ENCODE measurements around the gene TTC7B.
"Not testable (repeated sequence)": the region's sequence is repeated elsewhere in the genome, so short reads cannot be mapped to it uniquely, and the experiment has no call there.

Gene TTC7B

DNA sequence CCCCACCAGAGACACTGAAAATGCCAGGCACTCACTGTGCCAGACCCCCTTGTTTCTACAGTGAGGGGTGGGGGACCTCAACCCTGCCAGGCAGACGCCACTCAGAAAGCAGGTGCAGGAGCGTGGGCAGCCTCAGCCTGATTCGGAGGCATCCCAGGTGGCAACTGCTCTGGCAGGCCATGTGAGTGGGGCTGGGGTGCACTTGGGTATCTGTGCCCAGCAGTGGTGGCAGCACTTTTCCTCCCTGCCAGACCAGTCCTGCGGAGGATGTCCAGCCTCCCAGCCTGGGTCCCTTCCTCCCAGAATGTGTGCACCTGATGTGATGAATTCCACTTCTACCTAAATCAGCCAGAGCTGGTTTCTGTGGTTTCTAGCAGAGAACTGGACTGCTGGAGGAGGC is 13.4 kb upstream of the TTC7B start:
- DNase-seq = no peak

DNA sequence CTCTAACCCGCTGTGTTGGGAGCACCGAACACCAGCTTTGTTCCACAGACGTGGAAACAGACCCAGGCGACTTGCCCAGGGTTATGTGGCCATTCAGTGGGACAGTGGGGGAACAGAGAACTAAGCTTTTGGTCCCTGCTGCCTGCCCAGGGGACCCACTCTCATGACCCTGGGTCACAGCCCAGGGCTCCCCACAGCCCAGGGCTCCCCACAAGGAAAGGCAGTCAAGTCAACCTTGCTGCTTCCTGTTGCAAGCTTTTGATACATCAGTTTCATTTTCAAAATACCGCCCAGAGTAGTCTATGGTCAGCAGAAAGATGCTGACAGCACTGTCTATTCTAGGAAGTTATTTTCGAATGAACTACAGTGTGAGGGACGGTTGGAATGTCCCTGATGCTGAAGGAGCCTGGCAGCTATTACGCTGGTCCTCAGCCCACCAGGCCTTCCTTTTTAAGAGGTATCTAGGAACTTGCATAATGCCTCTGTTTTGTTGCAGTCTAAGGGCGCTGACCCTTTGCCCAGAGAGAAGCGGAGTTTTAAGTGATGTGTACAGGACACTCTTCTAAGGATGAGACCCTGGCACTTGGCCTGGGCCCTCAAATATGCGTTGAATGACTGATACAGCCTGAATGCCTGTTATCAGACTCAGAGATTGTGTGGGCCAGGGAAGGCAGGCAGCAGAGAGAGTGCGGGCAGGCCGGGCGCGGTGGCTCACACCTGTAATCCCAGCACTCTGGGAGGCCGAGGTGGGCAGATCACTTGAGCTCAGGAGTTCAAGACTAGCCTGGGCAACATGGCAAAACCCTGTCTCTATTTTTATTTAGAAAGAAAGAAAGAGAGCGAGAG is 12.6 kb upstream of the TTC7B start:
- DNase-seq = peak; percentile 94

DNA sequence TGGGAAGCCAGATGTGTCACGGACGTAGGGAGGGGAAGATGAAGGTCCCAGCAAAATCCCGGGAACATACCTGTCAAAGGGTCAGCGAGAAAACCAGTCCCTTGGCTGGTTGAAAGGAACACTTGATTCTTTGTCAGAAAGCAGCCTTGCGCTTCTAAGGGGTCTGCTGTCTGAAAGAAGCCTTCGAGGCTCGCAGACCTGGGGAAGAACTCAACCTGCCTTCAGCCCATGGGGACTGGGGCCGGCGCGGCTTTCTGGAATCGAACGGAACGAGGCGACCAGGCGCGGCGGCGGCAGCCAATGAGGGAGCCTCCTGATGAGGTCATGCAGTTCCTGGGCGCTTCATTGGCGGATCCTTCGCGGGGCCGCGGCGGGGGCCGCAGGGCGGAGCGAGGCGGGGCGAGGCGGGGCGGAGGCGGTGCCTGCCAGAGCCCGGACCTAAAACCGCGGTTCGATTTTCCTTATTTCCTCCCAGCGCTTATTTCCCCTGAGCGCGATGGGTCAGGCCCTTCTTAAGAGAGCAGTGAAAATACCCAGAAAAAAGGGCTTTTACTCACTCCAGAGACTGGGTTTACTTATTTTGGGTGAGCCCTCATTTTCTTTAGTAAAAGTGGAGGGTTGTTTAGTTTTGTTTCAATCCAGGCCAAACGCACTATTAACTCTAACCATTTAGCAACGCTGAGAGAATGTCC is 11.8 kb upstream of the TTC7B start:
- peak; percentile 97 for DNase-seq

DNA sequence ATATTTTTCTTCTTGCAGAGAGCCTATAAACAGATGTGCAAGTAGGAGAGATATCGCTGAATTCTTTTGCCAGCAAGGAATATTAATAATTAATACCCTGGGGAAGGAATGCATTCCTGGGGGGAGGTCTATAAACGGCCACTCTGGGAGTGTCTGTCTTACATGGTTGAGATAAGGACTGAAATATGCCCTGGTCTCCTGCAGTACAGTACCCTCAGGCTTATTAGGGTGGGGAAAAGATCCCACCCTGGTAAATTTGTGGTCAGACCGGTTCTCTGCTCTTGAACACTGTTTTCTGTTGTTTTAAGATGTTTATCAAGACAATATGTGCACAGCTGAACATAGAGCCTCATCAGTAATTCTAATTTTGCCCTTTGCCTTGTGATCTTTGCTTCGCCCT is 7.3 kb upstream of the TTC7B start:
- not testable (repeated sequence) for DNase-seq

DNA sequence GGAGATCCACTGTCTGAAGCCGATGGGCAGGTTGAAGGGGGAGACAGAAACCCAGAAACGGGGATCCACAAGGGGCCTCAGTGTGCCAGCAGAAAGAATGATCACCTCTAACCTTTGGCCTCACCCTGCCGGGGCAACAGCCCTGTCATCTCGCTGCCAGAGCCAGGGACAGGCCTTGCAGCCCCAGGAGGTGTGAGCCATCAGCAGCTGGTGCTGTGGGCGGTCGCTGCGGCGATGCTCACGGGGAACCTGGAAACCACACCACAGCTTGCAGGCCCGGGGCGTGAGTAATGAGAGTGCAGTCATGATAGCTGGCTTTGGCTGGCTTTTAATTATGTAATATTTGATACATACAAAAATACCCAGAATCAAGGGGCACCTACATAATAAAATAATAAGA is 4.7 kb upstream of the TTC7B start:
- peak; percentile 76 for DNase-seq

DNA sequence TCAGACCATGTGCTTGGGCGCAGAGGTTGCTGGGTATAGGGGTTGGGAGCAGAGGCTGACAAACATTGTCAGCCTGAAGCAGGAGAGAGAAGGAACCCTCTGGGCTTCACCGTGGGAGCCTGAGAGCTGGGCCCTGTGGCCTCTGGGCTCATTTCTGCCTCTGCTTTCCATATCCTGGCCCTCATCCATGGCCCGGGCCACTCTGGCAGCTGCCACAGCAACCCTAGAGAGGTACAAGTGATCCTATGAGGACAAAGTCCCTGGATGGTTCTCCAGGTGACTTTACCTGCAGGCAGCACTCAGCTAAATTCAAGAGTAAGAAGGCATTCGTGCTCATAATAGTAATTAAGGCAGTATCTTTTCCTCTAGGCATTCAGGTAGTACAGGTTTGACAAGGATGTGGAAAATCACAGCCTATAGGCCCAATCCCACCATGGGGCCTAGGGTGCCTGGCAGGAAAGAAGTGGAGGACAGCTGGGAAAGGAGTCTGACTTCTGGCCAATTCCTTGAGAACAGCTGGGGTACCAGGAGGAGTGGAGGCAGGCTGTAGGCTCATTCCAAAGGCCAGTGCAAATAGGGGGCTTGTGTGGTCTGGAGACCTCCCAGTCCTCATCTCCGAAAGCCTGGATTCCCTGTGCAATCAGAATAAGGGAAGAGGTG is 3.6 kb upstream of the TTC7B start:
- no peak for DNase-seq

DNA sequence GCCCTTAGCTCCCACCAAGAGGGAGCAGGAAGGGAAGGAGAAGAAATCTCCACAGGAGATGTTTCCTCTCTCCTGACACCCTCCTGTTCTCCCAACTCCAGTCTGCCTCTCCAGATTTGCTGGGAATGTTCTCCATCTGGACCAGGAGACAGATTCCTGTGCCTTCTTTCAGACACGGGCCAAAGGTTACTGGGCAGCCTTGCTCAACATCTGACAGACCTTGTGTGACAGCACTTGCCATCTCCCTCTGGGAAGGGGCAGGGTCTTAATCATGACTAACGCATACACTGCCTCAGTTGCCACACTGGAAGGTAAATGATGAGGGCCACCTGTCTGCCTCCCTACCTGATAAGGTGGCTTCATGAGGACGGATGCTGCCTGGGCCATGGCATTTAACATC is 2.5 kb upstream of the TTC7B start:
- DNase-seq = no peak

DNA sequence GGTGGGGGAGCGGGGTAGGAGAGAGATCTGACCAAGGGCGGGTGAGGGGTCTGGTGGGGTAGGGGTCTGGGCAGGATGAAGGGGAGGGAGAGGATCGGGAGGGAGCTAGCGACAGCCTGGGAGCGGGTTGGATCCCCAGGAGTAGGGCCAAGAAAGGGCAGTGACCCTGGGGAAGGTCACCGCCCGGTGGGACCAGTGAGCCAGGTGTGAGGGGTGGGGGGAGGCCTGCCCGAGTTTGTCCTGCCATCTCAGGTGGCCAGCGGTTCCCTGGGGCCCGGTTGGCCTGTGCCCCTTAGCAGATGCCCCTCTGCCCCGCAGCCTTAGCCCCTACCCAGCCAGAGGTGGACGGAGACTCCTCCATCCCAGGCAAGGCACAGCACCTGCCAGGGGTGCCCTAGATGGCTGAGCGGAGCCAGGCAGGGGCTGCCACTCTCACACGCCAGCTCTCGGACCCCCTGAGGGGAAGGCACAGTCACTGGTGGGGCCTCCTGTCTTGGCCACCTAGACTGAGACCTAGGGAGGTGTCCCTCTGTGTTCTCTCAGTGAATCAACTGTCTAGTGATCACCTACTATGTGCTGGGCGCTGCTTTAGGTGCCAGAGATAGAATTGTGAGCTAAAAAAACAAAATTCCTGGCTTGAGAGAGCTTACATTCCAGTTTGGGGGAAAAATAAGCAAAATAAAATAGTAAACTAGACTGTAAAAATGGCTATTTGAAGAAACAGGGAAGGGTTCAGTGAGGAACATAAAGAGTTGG is 629 bp upstream of the TTC7B start:
- DNase-seq = no peak

DNA sequence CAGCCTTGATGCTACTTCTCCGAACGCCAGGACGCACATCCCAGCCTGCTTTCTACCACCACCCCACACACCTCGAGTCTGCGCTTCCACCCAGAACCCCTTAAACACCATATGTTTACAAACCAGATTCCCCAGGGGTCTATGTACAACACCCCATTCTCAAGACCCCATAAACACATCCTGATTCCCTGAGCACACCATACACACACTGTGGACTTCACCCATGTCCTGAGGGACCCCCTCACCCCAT is 733 bp downstream of the TTC7B start:
- DNase-seq = no peak

DNA sequence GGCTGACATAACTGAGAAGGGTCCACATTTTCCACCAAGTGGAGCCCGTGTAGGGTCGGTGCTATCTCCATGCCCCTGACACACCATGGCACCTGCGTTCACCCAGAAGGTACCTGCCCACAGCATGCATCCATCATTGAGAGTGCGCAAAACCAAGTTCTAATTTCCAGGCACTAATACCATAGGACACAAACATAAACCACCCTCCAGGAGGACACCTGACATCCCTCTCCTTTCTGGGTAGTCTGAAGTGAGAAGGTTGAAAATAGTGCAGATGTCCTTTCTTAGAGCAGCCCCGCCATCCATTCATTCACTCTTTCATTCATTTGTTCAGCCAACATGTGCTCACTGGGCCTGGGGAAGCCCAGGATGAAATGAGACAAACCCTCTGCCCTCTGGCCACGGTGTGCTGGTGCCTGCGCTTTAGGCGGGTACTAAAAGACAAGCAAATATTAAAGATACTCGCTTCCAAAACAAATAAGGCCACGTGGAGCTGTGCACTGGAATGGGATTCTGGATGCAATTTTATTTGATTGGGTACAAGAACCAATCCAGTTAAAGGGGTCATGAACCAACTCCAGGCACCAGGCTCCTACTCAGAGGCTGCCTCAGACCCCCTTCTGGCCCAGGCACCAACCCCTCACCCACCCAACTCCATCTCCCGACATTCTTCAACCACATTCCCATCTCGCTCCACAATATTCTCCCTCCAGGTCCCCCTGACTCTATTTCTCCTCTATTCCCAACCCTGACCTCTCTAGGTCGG is 1.2 kb downstream of the TTC7B start:
- no peak for DNase-seq

DNA sequence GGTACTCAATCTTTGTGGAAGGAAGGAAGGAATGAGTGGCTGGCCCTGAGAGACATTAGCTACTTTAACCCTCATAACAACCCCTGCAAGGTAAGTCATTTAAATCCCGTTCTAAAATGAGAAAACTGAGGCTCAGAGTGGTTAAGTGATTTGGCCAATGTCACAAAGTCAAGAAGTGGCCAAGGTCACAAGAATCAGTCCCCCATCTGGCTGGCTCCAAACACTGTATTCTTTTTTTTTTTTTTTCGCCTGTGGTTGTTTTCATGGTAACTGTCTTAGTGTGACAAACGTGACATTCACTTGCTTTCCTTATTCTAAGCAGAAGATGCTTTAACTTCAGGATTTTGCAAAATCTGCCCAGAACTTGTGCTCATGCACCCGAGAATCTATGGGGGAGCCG is 2.8 kb downstream of the TTC7B start:
- no peak for DNase-seq

DNA sequence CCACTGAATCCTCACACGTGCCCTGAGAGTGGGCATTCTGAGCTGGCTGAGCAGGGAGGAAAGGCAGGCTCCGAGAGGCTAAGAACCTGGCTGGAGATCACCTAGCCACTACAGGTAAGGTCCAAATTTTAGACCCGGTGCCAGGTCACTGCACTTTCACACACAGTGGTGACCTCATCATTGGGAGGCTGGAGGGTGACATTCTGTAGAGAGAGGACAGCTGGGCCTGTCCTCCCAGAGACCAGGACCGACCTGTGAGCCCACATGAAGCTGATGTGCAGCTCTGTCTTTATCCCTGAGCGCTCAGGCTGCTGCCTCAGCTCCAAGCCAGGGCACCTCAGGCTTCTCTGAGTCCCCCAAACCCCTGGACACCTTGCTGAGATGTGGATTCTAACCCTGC is 4.1 kb downstream of the TTC7B start:
- DNase-seq = no peak

DNA sequence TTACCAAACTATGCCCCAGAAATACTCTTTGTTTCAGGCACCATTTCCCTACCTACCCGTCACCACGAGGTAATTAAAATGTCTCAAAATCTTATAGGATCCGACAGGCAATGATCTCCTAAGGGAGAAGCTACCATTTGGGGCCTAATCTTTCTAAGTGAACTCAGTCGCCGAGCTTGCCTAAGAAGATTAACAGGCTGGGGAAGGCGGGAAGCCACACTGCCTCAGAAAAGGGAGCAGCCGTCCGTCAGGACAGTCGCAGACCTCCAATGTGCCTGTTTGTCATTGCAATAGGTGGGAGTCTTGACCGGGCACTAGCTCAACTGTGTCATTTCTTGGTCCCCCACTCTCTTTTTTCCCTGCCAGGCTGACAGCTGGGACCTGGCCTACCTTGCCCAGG is 4.6 kb downstream of the TTC7B start:
- no peak for DNase-seq

DNA sequence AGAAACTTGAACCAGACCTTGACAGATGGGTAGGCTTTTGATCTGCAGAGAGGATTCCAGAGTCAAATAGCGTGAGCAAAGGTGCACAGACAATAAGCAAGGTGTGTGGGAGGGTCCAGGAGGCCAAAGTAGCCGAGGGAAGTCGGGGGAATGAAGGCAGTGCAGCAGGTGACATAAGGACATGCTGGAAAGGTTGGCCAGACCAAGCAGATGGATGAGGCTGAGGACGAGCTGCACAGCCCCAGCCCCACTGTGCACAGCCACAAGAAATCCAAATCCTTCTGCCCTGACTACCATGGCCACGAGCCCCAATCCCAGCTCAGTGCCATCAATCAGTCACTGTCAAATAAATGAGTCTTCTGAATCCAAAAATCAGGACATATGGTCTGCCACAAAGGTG is 5.4 kb downstream of the TTC7B start:
- DNase-seq = no peak

DNA sequence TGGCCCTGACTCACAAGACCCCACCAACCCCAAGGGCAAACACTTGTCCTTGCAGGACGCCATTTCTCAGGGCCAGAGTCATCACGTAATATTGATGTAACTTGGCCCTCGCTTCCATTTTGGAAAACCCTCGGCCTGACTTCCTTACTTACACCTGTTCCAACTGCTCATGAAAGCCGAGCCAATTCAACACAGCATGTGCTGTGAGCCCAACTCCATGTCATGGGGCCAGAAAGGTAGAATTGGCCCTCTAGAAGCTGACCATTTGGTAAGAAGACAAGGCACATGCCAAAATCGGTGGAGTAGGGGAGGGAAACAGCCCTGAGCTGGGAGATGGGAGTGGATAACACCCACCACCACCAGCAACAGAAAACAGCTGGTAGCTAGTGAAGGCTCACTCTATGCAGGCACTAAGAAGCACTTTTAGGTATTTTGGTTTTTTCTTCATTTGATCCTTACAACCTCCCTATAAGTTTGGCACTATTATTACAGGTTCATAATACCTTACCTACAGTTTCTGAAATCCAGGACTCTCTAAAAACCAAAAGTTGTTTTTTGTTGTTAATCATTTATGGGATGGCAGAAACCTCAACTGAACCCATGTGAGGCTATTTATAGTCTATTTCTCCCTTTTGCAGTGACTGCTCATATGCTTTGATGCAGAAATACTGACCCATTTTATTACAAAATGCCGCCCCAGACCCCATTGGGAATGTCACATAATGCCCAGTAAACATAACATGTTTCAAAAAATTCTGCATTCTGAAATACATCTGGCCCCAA is 6.5 kb downstream of the TTC7B start:
- DNase-seq = no peak

DNA sequence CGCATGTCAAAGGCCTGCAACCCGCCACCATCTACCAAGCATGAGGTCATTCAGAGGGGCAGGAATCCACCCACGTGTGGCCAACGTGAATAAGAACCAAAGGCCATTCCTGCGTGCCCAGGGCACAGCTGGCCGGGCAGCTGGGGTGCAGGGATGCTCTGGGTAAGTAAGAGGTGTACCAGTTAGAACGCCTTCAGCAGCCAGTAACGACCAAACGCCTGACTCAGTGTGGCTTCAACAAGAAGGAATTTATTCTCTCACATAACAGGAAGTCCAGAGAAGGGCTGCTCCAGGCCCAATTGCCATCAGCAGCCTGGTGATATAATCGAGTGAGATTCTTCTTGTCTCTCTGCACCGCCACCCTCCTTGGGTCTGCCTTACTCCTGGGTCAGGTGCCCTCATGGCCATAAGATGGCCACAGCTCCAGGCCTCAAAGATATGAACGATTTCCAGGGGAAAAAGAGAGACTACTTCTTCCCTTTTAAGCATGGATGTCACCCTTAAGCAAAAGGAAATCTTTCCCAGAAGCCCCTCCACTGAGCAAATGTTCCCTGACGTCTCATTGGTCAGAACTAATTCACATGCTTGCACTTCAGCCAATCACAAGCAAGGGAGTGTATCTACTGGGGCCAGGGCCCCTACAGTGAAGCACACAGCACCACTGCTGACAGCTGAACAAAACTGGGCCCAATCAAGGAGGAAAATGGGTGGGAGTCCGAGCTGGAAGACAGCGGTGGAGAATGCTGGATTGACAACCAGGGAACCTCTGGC is 7.3 kb downstream of the TTC7B start:
- DNase-seq = no peak

DNA sequence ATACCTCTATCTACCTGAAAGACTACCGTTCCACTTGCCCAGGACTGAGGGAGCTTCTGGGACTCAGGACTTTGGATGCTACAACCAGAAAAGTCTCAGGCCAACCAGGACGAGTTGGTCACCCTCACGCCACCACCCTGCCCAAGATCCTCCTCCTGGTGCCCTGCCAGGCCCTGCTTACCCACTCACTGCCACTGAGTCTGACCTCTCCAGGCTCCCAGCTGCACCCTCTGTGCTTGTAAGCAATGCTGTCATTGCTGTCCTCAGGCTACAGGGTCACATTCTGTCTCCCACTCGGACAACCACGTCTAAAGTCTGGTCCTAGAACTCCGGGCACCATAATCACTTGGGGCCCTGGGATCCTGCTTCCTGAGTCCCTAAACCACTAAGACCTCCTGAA is 9.2 kb downstream of the TTC7B start:
- no peak for DNase-seq

DNA sequence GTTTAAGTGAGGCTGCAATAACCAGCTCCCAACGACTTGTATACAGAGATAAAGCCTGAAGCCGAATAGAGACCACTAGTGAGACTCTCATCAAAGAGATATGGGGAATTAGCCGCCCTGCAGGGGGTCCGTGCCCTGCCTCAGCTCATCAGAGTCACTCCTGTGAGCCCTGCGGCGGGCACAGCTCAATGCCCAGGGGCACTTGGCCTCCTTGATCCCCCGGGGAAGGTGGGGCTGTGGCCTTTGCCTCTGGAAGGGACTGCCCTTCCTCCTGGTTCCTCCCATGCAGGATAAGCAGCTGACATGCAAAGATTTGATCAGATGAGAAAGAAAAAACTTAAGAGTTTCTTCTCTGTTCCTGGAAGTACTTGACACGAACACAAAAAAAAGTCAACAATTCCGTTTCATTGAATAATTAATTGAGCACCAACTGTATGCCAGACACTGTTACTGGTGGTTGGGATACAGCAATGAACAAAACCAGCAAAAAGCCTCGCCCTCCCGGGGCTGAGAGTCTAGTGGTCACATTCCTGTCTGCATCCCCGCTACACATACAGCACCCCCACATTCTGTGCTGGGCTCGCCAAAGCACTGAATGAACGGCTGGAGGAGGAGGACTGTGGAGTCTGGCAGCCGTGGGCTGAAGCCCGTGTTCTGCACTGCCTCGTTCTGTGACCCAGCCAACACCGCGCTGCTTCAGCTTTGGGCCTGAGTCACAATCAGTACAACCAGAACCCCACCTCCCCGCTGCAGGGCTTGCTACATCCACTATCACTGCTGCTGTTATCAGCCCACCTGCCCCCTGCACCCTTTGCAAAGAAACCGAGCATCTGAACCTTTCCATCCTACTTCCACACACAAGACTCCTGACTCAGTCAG is 10.3 kb downstream of the TTC7B start:
- no peak for DNase-seq

DNA sequence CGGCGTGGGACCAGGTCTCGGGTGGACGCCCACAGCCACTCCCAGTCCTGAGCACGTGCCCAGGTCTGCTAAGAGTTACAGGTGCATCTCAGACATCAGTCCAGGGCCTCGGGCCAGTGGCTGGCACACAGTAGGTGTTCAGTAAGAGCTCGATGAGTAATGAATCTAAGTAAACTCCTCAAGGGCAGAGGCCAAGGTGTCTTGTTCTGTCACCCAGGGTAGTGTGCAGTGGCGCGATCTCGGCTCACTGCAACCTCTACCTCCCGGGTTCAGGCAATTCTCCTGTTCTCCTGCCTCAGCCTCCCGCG is 11.2 kb downstream of the TTC7B start:
- no peak for DNase-seq
